ENCODE measurements around the gene VOPP1. TPM values are rescaled to one million over a fixed set of nuclear protein-coding genes. Genes with fewer than 3 reads are reported as not detected.
A peak's percentile ranks its signal among the peaks of the same experiment; 100 is the strongest.

The VOPP1 gene
- total RNA-seq, 1 experiment from 2014 or later: 60.2 TPM

DNA sequence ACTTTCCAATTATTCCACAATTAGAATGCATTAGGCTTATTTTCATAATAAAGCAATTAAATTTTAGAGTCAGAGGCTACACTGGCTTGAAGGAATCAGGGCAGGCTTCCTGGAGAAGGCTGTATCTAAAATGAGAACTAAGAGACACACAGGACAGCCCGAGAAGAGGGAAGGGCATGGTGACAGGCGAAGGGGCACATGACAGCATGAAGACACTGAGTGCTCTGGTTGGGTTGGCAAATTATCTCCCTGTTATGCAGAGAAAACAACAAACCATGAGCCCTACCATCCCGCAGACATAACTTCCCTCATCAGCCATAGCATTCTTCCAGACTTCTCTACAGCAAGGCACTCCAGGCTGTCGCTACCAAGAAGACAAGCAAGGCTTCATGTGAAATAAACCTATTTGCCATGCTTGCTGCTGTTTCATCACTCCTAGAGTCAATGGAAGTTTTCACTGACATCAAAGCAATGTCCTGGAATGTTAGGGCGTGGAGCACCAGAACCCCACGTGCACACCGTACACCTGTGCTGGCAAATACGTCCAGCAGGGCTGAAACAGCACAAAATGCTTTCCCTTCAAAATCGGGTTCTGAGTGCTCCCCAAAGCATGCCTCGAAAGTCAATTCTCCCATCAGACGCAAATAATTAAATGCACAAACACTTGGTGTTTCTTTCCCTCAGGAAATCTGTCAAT, 21.3 kb downstream of the VOPP1 start:
- H3K4me1 ChIP-seq (ENCODE audit: insufficient read depth, low read length): peaks cover 68% of the 10 kb centered on the region
- no peaks in the 10 kb centered on the region for H3K9me2 ChIP-seq (replicated peaks; ENCODE audit: low read length)
- H3K4me2 ChIP-seq (ENCODE audit: low read length): no peak overlapping the region
- BruUV-seq (replicated peaks): no TSS peak
- H3K27me3 ChIP-seq (ENCODE audit: low read length): no peaks in the 10 kb centered on the region
- H3K27ac ChIP-seq (ENCODE audit: low read length): no peak overlapping the region
- H3K36me3 ChIP-seq (ENCODE audit: low read depth, low read length): no peaks in the 10 kb centered on the region
- H4K20me1 ChIP-seq (ENCODE audit: low read length): 0 out of 2 replicates have a peak, but pooled peaks cover 12% of the 10 kb centered on the region
- H2AFZ ChIP-seq (ENCODE audit: low read length): no peak overlapping the region
- CTCF ChIA-PET: no interaction called here
- ATAC-seq (no peak), DNase-seq (no peak)
- peaks cover 90% of the 10 kb centered on the region for H3K79me2 ChIP-seq (ENCODE audit: low read length)
- POLR2A ChIA-PET (ENCODE audit: unreplicated experiment): no interaction called here
- intact Hi-C loops (cut with micrococcal nuclease): loop anchor here (1.0 to 5.0 kb wide), 4 partner anchors 20 to 118 kb away; no protein-coding TSS in a partner anchor
- H3K9ac ChIP-seq (ENCODE audit: low read length): no peak overlapping the region
- TF ChIP-seq, protein P1, sequence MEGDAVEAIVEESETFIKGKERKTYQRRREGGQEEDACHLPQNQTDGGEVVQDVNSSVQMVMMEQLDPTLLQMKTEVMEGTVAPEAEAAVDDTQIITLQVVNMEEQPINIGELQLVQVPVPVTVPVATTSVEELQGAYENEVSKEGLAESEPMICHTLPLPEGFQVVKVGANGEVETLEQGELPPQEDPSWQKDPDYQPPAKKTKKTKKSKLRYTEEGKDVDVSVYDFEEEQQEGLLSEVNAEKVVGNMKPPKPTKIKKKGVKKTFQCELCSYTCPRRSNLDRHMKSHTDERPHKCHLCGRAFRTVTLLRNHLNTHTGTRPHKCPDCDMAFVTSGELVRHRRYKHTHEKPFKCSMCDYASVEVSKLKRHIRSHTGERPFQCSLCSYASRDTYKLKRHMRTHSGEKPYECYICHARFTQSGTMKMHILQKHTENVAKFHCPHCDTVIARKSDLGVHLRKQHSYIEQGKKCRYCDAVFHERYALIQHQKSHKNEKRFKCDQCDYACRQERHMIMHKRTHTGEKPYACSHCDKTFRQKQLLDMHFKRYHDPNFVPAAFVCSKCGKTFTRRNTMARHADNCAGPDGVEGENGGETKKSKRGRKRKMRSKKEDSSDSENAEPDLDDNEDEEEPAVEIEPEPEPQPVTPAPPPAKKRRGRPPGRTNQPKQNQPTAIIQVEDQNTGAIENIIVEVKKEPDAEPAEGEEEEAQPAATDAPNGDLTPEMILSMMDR (conservative IDR thresholded peaks at IDR 0.05; ENCODE audit: low read depth, low read length): no peak
- TF ChIP-seq EZH2 (IDR thresholded peaks at IDR 0.05; ENCODE audit: low read length, unreplicated experiment) (no peak), EZH2phosphoT487 (IDR thresholded peaks at IDR 0.05; ENCODE audit: borderline replicate concordance, low read length) (no peak)
- H3F3A ChIP-seq (ENCODE audit: low read length, unreplicated experiment): no peaks in the 10 kb centered on the region
- no peaks in the 10 kb centered on the region for H3K9me3 ChIP-seq (ENCODE audit: low read length)
- H3K4me3 ChIP-seq (ENCODE audit: low read length): no peak overlapping the region

DNA sequence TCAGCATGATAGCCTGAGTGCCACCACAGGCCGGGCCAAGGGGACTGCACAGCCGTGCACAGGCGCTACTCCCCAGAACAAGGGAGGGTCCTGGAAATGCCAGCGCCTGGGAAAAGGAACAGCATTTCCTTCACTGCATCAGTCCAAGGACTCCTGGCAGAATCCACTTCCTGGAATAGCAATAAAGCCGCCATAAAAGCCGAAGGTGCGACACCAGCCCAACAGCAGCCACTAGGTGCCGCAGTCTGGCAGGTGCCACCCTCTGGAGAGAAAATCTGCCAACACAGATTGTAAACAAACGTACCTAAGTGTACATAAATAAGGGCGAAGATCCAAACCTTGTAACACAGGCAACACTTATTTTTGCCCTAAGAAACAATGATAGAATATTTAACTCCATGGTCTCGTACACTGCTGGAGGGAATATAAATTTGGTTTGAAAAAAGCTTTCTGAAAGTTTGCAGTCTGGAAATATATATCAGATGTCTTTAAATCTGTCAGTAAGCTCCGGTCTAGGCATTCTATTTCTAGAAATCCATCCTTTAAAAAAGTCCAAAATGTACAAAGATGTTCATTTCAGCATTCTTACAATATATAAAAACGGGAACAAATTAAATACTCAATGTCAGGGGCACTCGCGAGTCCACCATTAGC, 22.2 kb downstream of the VOPP1 start:
- no peaks in the 10 kb centered on the region for H3K9me2 ChIP-seq (replicated peaks; ENCODE audit: low read length)
- ChIA-PET POLR2A (ENCODE audit: unreplicated experiment) (no interaction called here), CTCF (no interaction called here)
- no peaks in the 10 kb centered on the region for H3F3A ChIP-seq (ENCODE audit: low read length, unreplicated experiment)
- H3K79me2 ChIP-seq (ENCODE audit: low read length): peaks cover 88% of the 10 kb centered on the region
- peak overlapping the region; percentile 25; the same call in 1 of the 2 replicates for H3K4me2 ChIP-seq (ENCODE audit: low read length)
- intact Hi-C loops (cut with micrococcal nuclease): loop anchor here (1.0 to 5.0 kb wide), 4 partner anchors 21 to 117 kb away; no protein-coding TSS in a partner anchor
- no peak overlapping the region for H3K4me3 ChIP-seq (ENCODE audit: low read length)
- H4K20me1 ChIP-seq (ENCODE audit: low read length): 0 out of 2 replicates have a peak, but pooled peaks cover 3% of the 10 kb centered on the region
- H3K4me1 ChIP-seq (ENCODE audit: insufficient read depth, low read length): peaks cover 68% of the 10 kb centered on the region
- no peak overlapping the region for H3K9ac ChIP-seq (ENCODE audit: low read length)
- BruUV-seq (replicated peaks): no TSS peak
- H3K9me3 ChIP-seq (ENCODE audit: low read length): no peaks in the 10 kb centered on the region
- H3K27me3 ChIP-seq (ENCODE audit: low read length): no peaks in the 10 kb centered on the region
- H3K27ac ChIP-seq (ENCODE audit: low read length): no peak overlapping the region
- H2AFZ ChIP-seq (ENCODE audit: low read length): no peak overlapping the region
- peak; percentile 16 for ATAC-seq
- H3K36me3 ChIP-seq (ENCODE audit: low read depth, low read length): no peaks in the 10 kb centered on the region
- TF ChIP-seq EZH2phosphoT487 (IDR thresholded peaks at IDR 0.05; ENCODE audit: borderline replicate concordance, low read length): no peak
- TF ChIP-seq, protein P1 (conservative IDR thresholded peaks at IDR 0.05; ENCODE audit: low read depth, low read length): peak; percentile 90
- peak; percentile 82 for DNase-seq

DNA sequence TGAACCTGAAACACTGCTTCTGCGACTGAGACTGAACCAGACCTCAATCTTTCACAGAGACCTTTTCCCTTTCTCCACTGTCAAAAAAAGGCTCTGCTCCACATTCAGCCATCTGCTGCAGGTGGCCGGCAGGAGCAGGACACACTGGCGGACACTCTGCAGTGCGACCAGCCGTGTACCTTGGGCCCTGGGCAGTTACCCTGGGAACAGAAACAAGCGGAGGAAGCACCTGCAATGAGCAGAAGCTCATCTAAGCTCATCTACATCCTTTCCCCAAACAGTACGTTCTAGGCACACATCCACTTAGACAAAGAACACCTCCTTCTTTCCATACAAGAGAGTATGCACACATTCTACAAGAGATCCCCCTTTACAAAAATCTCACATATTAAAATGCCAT, 22.8 kb downstream of the VOPP1 start:
- intact Hi-C loops (cut with micrococcal nuclease): no loop called here
- peaks cover 62% of the 10 kb centered on the region for H3K4me1 ChIP-seq (ENCODE audit: insufficient read depth, low read length)

More for the DNA sequence above, 22.8 kb downstream of the VOPP1 start:
- ChIA-PET CTCF (no interaction called here), POLR2A (ENCODE audit: unreplicated experiment) (no interaction called here)
- H3K4me2 ChIP-seq (ENCODE audit: low read length): no peak overlapping the region
- peaks cover 88% of the 10 kb centered on the region for H3K79me2 ChIP-seq (ENCODE audit: low read length)
- no peak overlapping the region for H2AFZ ChIP-seq (ENCODE audit: low read length)
- no peaks in the 10 kb centered on the region for H3K9me3 ChIP-seq (ENCODE audit: low read length)
- no peaks in the 10 kb centered on the region for H3F3A ChIP-seq (ENCODE audit: low read length, unreplicated experiment)
- BruUV-seq (replicated peaks): no TSS peak
- no peak overlapping the region for H3K4me3 ChIP-seq (ENCODE audit: low read length)
- H3K9ac ChIP-seq (ENCODE audit: low read length): no peak overlapping the region
- H3K36me3 ChIP-seq (ENCODE audit: low read depth, low read length): no peaks in the 10 kb centered on the region
- 0 out of 2 replicates have a peak, but pooled peaks cover 3% of the 10 kb centered on the region for H4K20me1 ChIP-seq (ENCODE audit: low read length)
- H3K9me2 ChIP-seq (replicated peaks; ENCODE audit: low read length): no peaks in the 10 kb centered on the region
- H3K27me3 ChIP-seq (ENCODE audit: low read length): no peaks in the 10 kb centered on the region
- no peak for ATAC-seq
- no peak for DNase-seq
- TF ChIP-seq, protein P1 (conservative IDR thresholded peaks at IDR 0.05; ENCODE audit: low read depth, low read length): no peak
- no peak for TF ChIP-seq EZH2phosphoT487 (IDR thresholded peaks at IDR 0.05; ENCODE audit: borderline replicate concordance, low read length)
- TF ChIP-seq EZH2 (IDR thresholded peaks at IDR 0.05; ENCODE audit: low read length, unreplicated experiment): no peak
- H3K27ac ChIP-seq (ENCODE audit: low read length): no peak overlapping the region
